Thyroid gland (tissue), 4 donors: ENCODE data around the gene GALNTL6. TPM values are rescaled to one million over a fixed set of nuclear protein-coding genes. Genes with fewer than 3 reads are reported as not detected.

Source experiments
- DNase-seq, 2 donors: peaks; one replicate each; pipeline ENCODE4 v3.0.0-alpha.2; 2019
- H3K27ac ChIP-seq, 3 donors: fragments of 200-600 bp; sonication (generic); 1 replicate in 2 of 3; 2 replicates in 1 of 3; pipeline ENCODE4 v1.5.1; 2016 to 2019; ENCODE audit warnings: mild to moderate bottlenecking in 1 of 3, moderate library complexity in 1 of 3
- H3K27me3 ChIP-seq: fragments of 200-600 bp; sonication (generic); one replicate; pipeline ENCODE4 v1.5.1; 2019
- H3K36me3 ChIP-seq, 2 donors: fragments of 200-600 bp; sonication (generic); one replicate each; pipeline ENCODE4 v1.5.1; 2016 to 2019
- H3K4me1 ChIP-seq, 2 donors: fragments of 200-600 bp; sonication (generic); one replicate each; pipeline ENCODE4 v1.5.1; 2017 to 2019
- H3K4me3 ChIP-seq, 3 donors: fragments of 200-600 bp; sonication (generic); replicated peaks in 1 of 3; 1 replicate in 2 of 3; 2 replicates in 1 of 3; pipeline ENCODE4 v1.5.1; 2016; ENCODE audit warnings: mild to moderate bottlenecking in 1 of 3
- H3K9me3 ChIP-seq: fragments of 200-600 bp; sonication (generic); one replicate; pipeline ENCODE4 v1.5.1; 2017
- CTCF ChIP-seq, 6 experiments: fragments of 200-600 bp in 3 of 6; fragments of 450-650 bp in 3 of 6; sonication (generic) in 3 of 6; IDR thresholded peaks; one replicate each; pipeline ENCODE4 v1.5.1; 2016 to 2019; ENCODE audit warnings: antibody characterized with exemption in 6 of 6, mild to moderate bottlenecking in 2 of 6, inconsistent platforms in 1 of 6, moderate library complexity in 1 of 6
- POLR2A ChIP-seq, 2 donors: fragments of 450-650 bp; IDR thresholded peaks; one replicate each; pipeline ENCODE4 v1.6.1; 2017; ENCODE audit warnings: antibody characterized with exemption in 2 of 2, mild to moderate bottlenecking in 2 of 2, moderate library complexity in 1 of 2
- WGBS, 2 donors: methylation state at CpG; one replicate each; pipeline ENCODE4 v1.1.5; 2017; 5-methylcytosine and 5-hydroxymethylcytosine counted together
- intact Hi-C: fragments of 100-400 bp; cut with DNase I; formaldehyde crosslinking; loops from one replicate; pipeline ENCODE4 v1.15.1; 2023
- total RNA-seq, 4 donors: library from RNA; depleted of rRNA; stranded (reverse); fragments of >200 nt; gene quantifications; one replicate each; pipeline ENCODE4 v1.2.3, GENCODE V29; 2016

The GALNTL6 gene
- total RNA-seq, 4 donors from 2014 or later: not detected

- no peak for TF ChIP-seq CTCF (IDR thresholded peaks at IDR 0.05)
- TF ChIP-seq POLR2A (IDR thresholded peaks at IDR 0.05): no peak
- Histone ChIP-seq H3K36me3 (no peaks in the 10 kb centered on the region), H3K9me3 (no peaks in the 10 kb centered on the region), H3K4me3 (no peak overlapping the region), H3K4me1 (peaks cover 0 to 8% of the 10 kb centered on the region in 2 donors), H3K27ac (no peak overlapping the region), H3K27me3 (no peaks in the 10 kb centered on the region)
- intact Hi-C loops: no loop called here
- WGBS, 2 donors: 33 to 43% methylated on average over 5 of the region's 5 CpGs
- DNase-seq: no peak
These were observed 531.2 kb downstream of the GALNTL6 start for GRCh38 chr4:172344308-172344938.

GRCh38 chr4:172348426-172348825 is 535.2 kb downstream of the GALNTL6 start:
- Histone ChIP-seq H3K4me3 (no peak overlapping the region), H3K27ac (no peak overlapping the region), H3K4me1 (peaks cover 0 to 8% of the 10 kb centered on the region in 2 donors), H3K9me3 (no peaks in the 10 kb centered on the region), H3K36me3 (no peaks in the 10 kb centered on the region), H3K27me3 (no peaks in the 10 kb centered on the region)
- intact Hi-C loops: no loop called here
- 82 to 94% methylated on average over 2 of the region's 2 CpGs for WGBS, 2 donors
- no peak for DNase-seq
- TF ChIP-seq CTCF (IDR thresholded peaks at IDR 0.05) (no peak), POLR2A (IDR thresholded peaks at IDR 0.05) (no peak)

GRCh38 chr4:172352356-172352755 is 539.2 kb downstream of the GALNTL6 start:
- Histone ChIP-seq H3K36me3 (no peaks in the 10 kb centered on the region), H3K27me3 (no peaks in the 10 kb centered on the region), H3K4me1 (no peaks in the 10 kb centered on the region), H3K4me3 (no peak overlapping the region), H3K27ac (no peak overlapping the region), H3K9me3 (no peaks in the 10 kb centered on the region)
- intact Hi-C loops: no loop called here
- WGBS, 2 donors: 64 to 69% methylated on average over 3 of the region's 3 CpGs
- DNase-seq: no peak
- TF ChIP-seq POLR2A (IDR thresholded peaks at IDR 0.05): no peak
- no peak for TF ChIP-seq CTCF (IDR thresholded peaks at IDR 0.05)

- WGBS, 2 donors: 8 to 30% methylated on average over 1 of the region's 1 CpG
- TF ChIP-seq POLR2A (IDR thresholded peaks at IDR 0.05): no peak
- TF ChIP-seq CTCF (IDR thresholded peaks at IDR 0.05): no peak
- intact Hi-C loops: no loop called here
- H3K27me3 ChIP-seq: no peaks in the 10 kb centered on the region
- no peak for DNase-seq
- no peak overlapping the region for H3K4me3 ChIP-seq
- H3K4me1 ChIP-seq: no peaks in the 10 kb centered on the region
- H3K9me3 ChIP-seq: no peaks in the 10 kb centered on the region
- H3K36me3 ChIP-seq: no peaks in the 10 kb centered on the region
- H3K27ac ChIP-seq: no peak overlapping the region
These were observed 542.8 kb downstream of the GALNTL6 start for GRCh38 chr4:172356016-172356415.

- no peak for TF ChIP-seq CTCF (IDR thresholded peaks at IDR 0.05)
- no peak for TF ChIP-seq POLR2A (IDR thresholded peaks at IDR 0.05)
- intact Hi-C loops: no loop called here
- WGBS, 2 donors: 86 to 89% methylated on average over 3 of the region's 3 CpGs
These were observed 543.9 kb downstream of the GALNTL6 start for GRCh38 chr4:172357006-172357540.

More at GRCh38 chr4:172357006-172357540, 543.9 kb downstream of the GALNTL6 start:
- H3K4me3 ChIP-seq: no peak overlapping the region
- no peak for DNase-seq
- H3K36me3 ChIP-seq: no peaks in the 10 kb centered on the region
- no peaks in the 10 kb centered on the region for H3K4me1 ChIP-seq
- no peaks in the 10 kb centered on the region for H3K9me3 ChIP-seq
- no peak overlapping the region for H3K27ac ChIP-seq
- H3K27me3 ChIP-seq: no peaks in the 10 kb centered on the region
